Measurements from ENCODE around the gene ASAP2.

DNA sequence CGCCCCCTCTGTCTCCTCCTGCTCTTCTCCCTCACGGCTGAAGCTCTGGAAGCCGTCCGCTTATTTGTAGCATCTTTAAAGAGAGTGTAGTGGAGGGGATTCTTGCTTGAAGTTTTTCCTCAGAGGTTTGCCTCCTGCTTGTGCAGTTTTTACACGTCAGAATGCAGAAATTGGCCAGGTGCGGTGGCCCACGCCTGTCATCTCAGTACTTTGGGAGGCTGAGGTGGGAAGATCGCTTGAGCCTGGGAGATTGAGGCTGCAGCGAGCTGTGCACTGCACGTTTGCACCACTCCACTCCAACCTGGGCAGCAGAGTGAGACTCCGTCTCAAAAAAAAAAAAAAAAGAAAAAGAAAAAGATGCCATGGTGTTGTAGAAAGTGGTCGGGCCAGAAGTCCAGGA lies 147.7 kb downstream of the ASAP2 start:
- TF ChIP-seq POLR2AphosphoS5 (IDR thresholded peaks at IDR 0.05) (no peak), CTCF (IDR thresholded peaks at IDR 0.05) (no peak)
